Esophagus muscularis mucosa (tissue), 4 donors: ENCODE data around the gene RAI14. TPM values are rescaled to one million over a fixed set of nuclear protein-coding genes. Genes with fewer than 3 reads are reported as not detected.

Experiments
- DNase-seq: peaks from one replicate; pipeline ENCODE4 v3.0.0-alpha.2; 2017; ENCODE audit errors: extremely low spot score
- H3K27ac ChIP-seq, 4 donors: fragments of 200-600 bp; sonication (generic); replicated peaks in 1 of 4; 1 replicate in 3 of 4; 2 replicates in 1 of 4; pipeline ENCODE4 v1.5.1; 2016 to 2019; ENCODE audit warnings: mild to moderate bottlenecking in 1 of 4
- H3K27me3 ChIP-seq, 4 donors: fragments of 200-600 bp; sonication (generic); one replicate each; pipeline versions ENCODE4 v1.5.1 to v1.6.0; 2016 to 2019
- H3K36me3 ChIP-seq, 4 donors: fragments of 200-600 bp; sonication (generic); one replicate each; pipeline ENCODE4 v1.5.1; 2016 to 2019
- H3K4me1 ChIP-seq, 4 donors: fragments of 200-600 bp; sonication (generic); one replicate each; pipeline ENCODE4 v1.5.1; 2016 to 2019
- H3K4me3 ChIP-seq, 4 donors: fragments of 200-600 bp; sonication (generic); 1 replicate in 2 of 4; 2 replicates in 2 of 4; pipeline ENCODE4 v1.5.1; 2016 to 2019; ENCODE audit warnings: mild to moderate bottlenecking in 4 of 4, moderate library complexity in 1 of 4
- H3K9me3 ChIP-seq, 4 donors: fragments of 200-600 bp; sonication (generic); 1 replicate in 3 of 4; 2 replicates in 1 of 4; pipeline ENCODE4 v1.5.1; 2016 to 2019
- EP300 ChIP-seq: sonication (generic); formaldehyde crosslinking; IDR thresholded peaks from one replicate; pipeline ENCODE4 v1.6.1; 2017; ENCODE audit warnings: antibody characterized with exemption
- POLR2A ChIP-seq: fragments of 450-650 bp; IDR thresholded peaks from one replicate; pipeline ENCODE4 v1.6.1; 2017; ENCODE audit warnings: antibody characterized with exemption, moderate library complexity, mild to moderate bottlenecking, low read depth
- POLR2AphosphoS5 ChIP-seq, 2 donors: sonication (generic); formaldehyde crosslinking; IDR thresholded peaks; one replicate each; pipeline ENCODE4 v1.6.1; 2017; ENCODE audit warnings: antibody characterized with exemption in 2 of 2
- WGBS: methylation state at CpG from one replicate; pipeline ENCODE4 v1.1.5; 2018; 5-methylcytosine and 5-hydroxymethylcytosine counted together
- intact Hi-C: fragments of 100-400 bp; cut with DNase I; formaldehyde crosslinking; loops from one replicate; pipeline ENCODE4 v1.15.1; 2023
- total RNA-seq, 4 donors: library from RNA; depleted of rRNA; stranded (reverse); fragments of >200 nt; gene quantifications; one replicate each; pipeline versions ENCODE4 v1.1.0 to v1.2.1, GENCODE V29; 2016
- TF ChIP-seq, protein P1 (sequence below), 3 experiments: fragments of 200-600 bp in 2 of 3; fragments of 450-650 bp in 1 of 3; sonication (generic) in 2 of 3; IDR thresholded peaks; one replicate each; pipeline ENCODE4 v1.5.1; 2017 to 2019; ENCODE audit warnings: antibody characterized with exemption in 3 of 3, mild to moderate bottlenecking in 2 of 3, moderate library complexity in 1 of 3

Gene RAI14
- total RNA-seq, 4 donors from 2014 or later, result 57.3 to 76.4 (median 68.1) TPM

DNA sequence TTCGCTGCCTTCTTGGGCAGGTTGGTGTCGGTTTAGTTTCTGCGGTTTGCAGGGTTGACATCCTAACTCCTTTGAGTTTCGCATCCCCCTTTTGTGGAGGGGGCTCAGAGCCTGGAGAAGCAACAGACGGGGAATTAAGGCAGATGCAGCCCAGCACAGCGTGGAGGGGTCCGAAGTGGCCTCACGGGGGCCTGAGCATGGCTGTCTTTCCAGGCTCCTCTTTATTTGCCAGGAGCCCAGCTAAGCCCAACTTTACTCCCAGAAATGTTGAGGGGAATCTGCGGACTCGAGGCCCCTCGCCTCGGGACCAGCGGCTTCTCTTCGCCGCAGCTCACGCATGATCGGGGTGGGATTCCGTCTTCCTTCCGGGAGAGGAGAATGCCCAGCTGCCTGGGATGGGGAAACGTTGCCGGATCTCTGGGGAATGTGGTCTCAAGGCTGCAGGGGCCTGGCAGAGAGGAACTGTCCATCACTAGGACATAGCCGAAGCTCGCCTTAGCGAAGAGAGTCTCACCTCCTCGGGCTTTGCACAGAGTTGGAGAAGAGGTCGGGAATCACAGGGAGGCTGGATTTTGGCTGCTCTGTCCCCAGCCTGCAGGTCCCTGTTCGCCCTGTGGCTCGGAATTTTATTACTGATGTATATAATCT is 1.3 kb downstream of the RAI14 start:
- DNase-seq, result no peak
- H3K4me3 ChIP-seq, result peak overlapping the region; percentile 65 to 98 (median 86)
- H3K36me3 ChIP-seq, result no peaks in the 10 kb centered on the region
- 7% methylated on average over 11 of the region's 28 CpGs for WGBS
- no peaks in the 10 kb centered on the region for H3K27me3 ChIP-seq
- TF ChIP-seq, protein P1, sequence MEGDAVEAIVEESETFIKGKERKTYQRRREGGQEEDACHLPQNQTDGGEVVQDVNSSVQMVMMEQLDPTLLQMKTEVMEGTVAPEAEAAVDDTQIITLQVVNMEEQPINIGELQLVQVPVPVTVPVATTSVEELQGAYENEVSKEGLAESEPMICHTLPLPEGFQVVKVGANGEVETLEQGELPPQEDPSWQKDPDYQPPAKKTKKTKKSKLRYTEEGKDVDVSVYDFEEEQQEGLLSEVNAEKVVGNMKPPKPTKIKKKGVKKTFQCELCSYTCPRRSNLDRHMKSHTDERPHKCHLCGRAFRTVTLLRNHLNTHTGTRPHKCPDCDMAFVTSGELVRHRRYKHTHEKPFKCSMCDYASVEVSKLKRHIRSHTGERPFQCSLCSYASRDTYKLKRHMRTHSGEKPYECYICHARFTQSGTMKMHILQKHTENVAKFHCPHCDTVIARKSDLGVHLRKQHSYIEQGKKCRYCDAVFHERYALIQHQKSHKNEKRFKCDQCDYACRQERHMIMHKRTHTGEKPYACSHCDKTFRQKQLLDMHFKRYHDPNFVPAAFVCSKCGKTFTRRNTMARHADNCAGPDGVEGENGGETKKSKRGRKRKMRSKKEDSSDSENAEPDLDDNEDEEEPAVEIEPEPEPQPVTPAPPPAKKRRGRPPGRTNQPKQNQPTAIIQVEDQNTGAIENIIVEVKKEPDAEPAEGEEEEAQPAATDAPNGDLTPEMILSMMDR (IDR thresholded peaks at IDR 0.05), result no peak
- TF ChIP-seq EP300, result no peak
- TF ChIP-seq POLR2A, result no peak
- peak; percentile 8 to 47 for TF ChIP-seq POLR2AphosphoS5 (IDR thresholded peaks at IDR 0.05)
- H3K4me1 ChIP-seq, result peaks cover 16 to 37% (median 31%) of the 10 kb centered on the region in 4 donors
- intact Hi-C loops, result loop anchor here (5.0 kb wide), 3 partner anchors 135 to 255 kb away; no protein-coding TSS in a partner anchor
- no peaks in the 10 kb centered on the region for H3K9me3 ChIP-seq
- H3K27ac ChIP-seq, result peak overlapping the region; percentile 90 to 98 (median 94)

DNA sequence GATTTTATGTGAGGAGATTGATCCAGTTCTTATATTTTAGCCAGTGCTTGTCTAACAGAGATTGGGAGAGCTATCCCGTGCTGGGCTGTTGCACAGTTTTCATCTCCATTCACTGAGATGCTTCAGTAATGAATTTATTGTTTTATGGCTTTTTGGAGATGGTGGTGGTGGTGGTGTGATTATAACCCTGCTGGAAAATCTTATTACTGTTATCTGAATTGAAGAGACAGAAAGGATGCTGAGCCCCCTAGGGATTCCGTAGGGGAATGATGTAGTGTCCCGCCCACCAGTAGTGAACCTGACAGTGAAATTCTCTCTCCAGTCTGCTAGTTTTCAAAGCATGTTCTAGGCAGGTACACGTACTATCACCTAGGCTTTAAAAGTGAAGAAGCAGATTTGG is 1.9 kb downstream of the RAI14 start:
- 33% methylated on average over 4 of the region's 4 CpGs for WGBS
- peak overlapping the region; percentile 65 to 98 (median 86) for H3K4me3 ChIP-seq
- DNase-seq, result no peak

DNA sequence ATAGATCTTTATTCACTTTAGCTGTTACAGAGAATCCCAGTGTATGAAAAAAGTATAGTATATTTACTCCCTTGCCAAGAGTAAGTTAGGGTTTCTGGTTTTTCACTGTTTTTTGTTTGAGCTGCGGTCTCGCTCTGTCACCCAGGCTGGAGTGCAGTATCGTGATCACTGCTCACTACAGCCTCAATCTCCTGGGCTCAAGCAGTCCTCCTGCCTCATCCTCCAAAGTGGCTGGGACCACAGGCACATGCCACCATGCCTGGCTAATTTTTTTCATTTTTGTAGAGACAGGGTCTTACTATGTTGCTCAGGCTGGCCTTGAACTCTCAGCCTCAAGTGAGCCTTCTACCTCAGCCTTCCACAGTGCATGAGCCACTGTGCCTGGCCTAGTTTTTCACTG is 3.0 kb downstream of the RAI14 start:
- Histone ChIP-seq H3K27ac (no peak overlapping the region), H3K36me3 (peaks cover 0 to 3% (median 0%) of the 10 kb centered on the region in 4 donors), H3K27me3 (no peaks in the 10 kb centered on the region), H3K9me3 (no peaks in the 10 kb centered on the region), H3K4me1 (peaks cover 16 to 30% (median 26%) of the 10 kb centered on the region in 4 donors), H3K4me3 (no peak overlapping the region)
- DNase-seq, result peak; percentile 50
- TF ChIP-seq POLR2AphosphoS5 (IDR thresholded peaks at IDR 0.05) (no peak), POLR2A (no peak), EP300 (no peak)
- TF ChIP-seq, protein P1 (IDR thresholded peaks at IDR 0.05), result no peak
- intact Hi-C loops, result loop anchor here (5.0 kb wide), 3 partner anchors 137 to 253 kb away; no protein-coding TSS in a partner anchor
- WGBS, result 95% methylated on average over 3 of the region's 3 CpGs

More for the DNA sequence above, 1.9 kb downstream of the RAI14 start:
- H3K9me3 ChIP-seq, result no peaks in the 10 kb centered on the region
- intact Hi-C loops, result loop anchor here (5.0 kb wide), 3 partner anchors 136 to 254 kb away; no protein-coding TSS in a partner anchor
- peaks cover 16 to 33% (median 28%) of the 10 kb centered on the region in 4 donors for H3K4me1 ChIP-seq
- H3K27me3 ChIP-seq, result no peaks in the 10 kb centered on the region
- peaks cover 0 to 3% (median 0%) of the 10 kb centered on the region in 4 donors for H3K36me3 ChIP-seq
- no peak for TF ChIP-seq POLR2A
- TF ChIP-seq, protein P1 (IDR thresholded peaks at IDR 0.05), result no peak
- no peak for TF ChIP-seq POLR2AphosphoS5 (IDR thresholded peaks at IDR 0.05)
- TF ChIP-seq EP300, result no peak
- peak overlapping the region; percentile 90 to 98 (median 94) for H3K27ac ChIP-seq

DNA sequence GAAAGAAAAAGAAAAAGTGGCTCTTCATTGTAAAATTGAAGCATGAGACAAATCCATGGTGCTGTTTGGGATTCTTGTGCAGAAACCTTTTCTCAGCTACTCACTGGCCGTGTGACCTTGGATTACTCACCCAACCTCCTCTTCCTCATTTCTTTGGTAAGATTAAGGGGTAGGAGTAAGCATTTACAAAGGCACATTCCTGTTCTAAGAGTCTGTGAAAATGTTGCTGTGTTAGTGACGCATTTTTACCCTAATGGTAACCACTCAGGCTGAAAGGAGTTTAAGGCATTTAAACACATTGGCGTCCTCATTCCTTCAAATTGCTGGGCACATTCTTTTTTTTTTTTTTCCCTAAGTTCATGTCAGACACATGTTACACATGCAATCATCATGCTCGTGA is 4.3 kb downstream of the RAI14 start:
- no peaks in the 10 kb centered on the region for H3K9me3 ChIP-seq
- no peak overlapping the region for H3K27ac ChIP-seq
- peaks cover 9 to 24% (median 21%) of the 10 kb centered on the region in 4 donors for H3K4me1 ChIP-seq
- TF ChIP-seq EP300 (no peak), POLR2A (no peak), POLR2AphosphoS5 (IDR thresholded peaks at IDR 0.05) (no peak)
- TF ChIP-seq, protein P1 (IDR thresholded peaks at IDR 0.05), result no peak
- intact Hi-C loops, result no loop called here
- H3K27me3 ChIP-seq, result no peaks in the 10 kb centered on the region
- H3K4me3 ChIP-seq, result no peak overlapping the region
- H3K36me3 ChIP-seq, result peaks cover 0 to 3% (median 0%) of the 10 kb centered on the region in 4 donors
- 88% methylated on average over 4 of the region's 4 CpGs for WGBS
- DNase-seq, result no peak
